ENCODE measurements around the gene SH2B2.

The SH2B2 gene

DNA sequence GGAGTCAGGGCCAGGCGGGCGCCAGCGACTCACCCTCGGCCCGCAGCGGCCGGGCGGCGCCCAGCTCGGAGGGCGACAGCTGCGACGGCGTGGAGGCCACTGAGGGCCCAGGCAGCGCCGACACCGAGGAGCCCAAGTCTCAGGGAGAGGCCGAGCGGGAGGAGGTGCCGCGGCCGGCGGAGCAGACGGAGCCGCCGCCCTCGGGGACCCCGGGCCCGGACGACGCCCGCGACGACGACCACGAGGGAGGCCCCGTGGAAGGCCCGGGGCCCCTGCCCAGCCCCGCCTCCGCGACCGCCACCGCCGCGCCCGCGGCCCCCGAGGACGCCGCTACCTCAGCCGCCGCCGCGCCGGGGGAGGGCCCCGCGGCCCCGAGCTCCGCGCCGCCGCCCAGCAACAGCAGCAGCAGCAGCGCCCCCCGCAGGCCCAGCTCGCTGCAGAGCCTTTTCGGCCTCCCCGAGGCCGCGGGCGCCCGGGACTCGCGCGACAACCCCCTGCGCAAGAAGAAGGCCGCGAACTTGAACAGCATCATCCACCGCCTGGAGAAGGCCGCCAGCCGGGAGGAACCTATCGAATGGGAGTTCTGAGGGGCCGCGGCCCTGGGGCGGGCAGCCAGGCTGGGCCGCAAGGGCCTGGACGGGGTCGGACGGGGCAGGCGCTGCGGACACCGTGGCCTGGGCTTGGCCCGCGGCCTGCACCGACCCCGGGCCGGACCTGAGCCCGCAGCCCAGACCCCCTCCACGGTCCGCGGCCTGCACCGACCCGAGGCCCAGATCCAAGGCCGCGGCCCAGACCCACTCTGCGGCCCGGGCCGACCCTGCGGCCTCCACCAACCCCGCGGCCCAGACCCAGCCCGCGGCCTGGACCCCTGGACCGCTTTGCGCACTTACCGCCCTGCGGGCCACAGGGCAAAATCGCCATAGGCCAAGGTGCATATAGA, 37.9 kb upstream of the SH2B2 start:
- no peak overlapping the region for H3K4me3 ChIP-seq (ENCODE audit: low read depth, low read length)
- TF ChIP-seq POLR2A (IDR thresholded peaks at IDR 0.05; ENCODE audit: extremely low read depth, insufficient read length) (no peak), MYC (IDR thresholded peaks at IDR 0.05; ENCODE audit: low read depth, low read length) (no peak), CTCF (IDR thresholded peaks at IDR 0.05; ENCODE audit: low read depth, low read length) (no peak)
- TF ChIP-seq, protein P1, sequence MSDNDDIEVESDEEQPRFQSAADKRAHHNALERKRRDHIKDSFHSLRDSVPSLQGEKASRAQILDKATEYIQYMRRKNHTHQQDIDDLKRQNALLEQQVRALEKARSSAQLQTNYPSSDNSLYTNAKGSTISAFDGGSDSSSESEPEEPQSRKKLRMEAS (IDR thresholded peaks at IDR 0.05; ENCODE audit: low read depth, low read length): no peak
- DNase-seq (ENCODE audit: low read depth): no peak

GRCh38 chr7:102251531-102252365, 34.9 kb upstream of the SH2B2 start:
- TF ChIP-seq POLR2A (IDR thresholded peaks at IDR 0.05; ENCODE audit: extremely low read depth, insufficient read length) (no peak), MYC (IDR thresholded peaks at IDR 0.05; ENCODE audit: low read depth, low read length) (no peak), CTCF (IDR thresholded peaks at IDR 0.05; ENCODE audit: low read depth, low read length) (no peak)
- TF ChIP-seq, protein P1 (IDR thresholded peaks at IDR 0.05; ENCODE audit: low read depth, low read length): no peak
- H3K4me3 ChIP-seq (ENCODE audit: low read depth, low read length): no peak overlapping the region
- DNase-seq (ENCODE audit: low read depth): no peak

DNA sequence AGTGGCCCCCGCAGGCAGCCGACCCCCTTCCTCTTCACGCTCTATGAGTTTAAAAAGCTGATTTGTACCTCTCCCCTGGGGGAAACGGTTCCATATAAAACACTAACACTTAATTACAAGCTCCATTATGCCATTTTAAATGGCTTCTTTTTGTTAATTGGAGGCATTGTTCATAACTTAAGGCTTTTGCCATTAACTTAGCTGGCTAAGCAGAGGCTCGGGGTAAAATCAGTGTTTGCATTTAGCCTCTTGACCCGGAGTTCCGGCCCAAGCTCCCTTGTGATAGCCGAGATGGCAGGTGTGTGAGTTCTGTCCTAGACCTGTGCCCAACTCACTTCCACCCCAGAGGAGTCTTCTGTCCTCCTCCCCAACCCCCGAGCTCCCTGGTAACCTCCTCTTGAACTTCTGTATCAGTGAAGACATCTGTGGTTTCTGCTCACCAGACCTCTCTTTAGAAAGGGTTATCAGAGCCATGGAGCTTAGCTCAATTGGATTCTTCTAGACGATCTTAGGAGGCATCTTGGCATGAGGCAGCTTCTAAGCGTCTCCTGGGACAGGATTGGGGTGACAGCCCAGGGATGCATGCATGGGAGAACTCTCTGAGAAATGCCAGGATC, 34.2 kb upstream of the SH2B2 start:
- no peak overlapping the region for H3K4me3 ChIP-seq (ENCODE audit: low read depth, low read length)
- DNase-seq (ENCODE audit: low read depth): no peak
- no peak for TF ChIP-seq MYC (IDR thresholded peaks at IDR 0.05; ENCODE audit: low read depth, low read length)
- TF ChIP-seq, protein P1 (IDR thresholded peaks at IDR 0.05; ENCODE audit: low read depth, low read length): no peak
- no peak for TF ChIP-seq CTCF (IDR thresholded peaks at IDR 0.05; ENCODE audit: low read depth, low read length)
- TF ChIP-seq POLR2A (IDR thresholded peaks at IDR 0.05; ENCODE audit: extremely low read depth, insufficient read length): no peak

DNA sequence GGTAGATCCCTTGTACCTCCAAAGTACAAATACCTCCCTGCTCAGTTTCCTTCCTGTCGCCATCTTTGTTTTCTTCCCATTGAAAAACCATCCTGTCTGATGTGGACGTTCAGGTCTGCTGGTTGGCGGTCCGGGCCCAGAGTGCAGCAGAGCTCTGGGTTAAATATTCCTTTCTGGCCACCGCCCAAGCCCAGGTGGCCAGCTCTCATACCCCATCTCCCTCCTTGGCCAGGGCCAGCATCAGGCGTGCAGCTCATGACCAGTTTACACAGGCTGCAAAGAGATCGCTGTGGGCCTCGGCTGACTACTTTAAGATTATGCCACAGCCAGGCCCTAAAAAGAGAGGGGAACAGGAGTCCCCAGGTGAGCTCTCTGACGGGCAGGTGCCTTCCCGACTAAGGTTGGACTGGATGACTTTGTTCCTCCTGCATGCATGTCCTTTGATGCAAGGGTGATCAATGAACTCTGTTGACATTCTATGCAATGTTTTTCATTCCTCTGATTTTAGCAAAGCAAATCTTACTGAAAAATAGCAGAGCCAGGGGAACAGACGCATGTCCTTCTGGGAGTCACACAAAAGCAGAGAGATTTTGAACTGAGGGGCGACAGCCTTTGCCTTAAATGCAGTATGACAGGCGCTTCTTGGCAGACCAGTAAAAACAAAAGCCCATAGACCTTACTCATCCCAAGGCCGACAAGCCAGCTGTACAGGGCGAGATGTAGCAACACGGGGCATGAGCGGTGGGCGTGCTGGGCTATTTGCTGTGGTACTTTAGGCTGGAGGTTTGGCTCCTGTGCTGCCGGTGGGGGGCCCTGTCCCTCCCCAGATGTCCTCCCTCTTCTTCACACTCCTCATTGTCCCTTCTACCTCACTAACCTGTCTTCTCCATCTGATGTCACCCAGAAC, 33.3 kb upstream of the SH2B2 start:
- TF ChIP-seq POLR2A (IDR thresholded peaks at IDR 0.05; ENCODE audit: extremely low read depth, insufficient read length) (no peak), MYC (IDR thresholded peaks at IDR 0.05; ENCODE audit: low read depth, low read length) (no peak), CTCF (IDR thresholded peaks at IDR 0.05; ENCODE audit: low read depth, low read length) (no peak)
- TF ChIP-seq, protein P1 (IDR thresholded peaks at IDR 0.05; ENCODE audit: low read depth, low read length): no peak
- DNase-seq (ENCODE audit: low read depth): no peak
- H3K4me3 ChIP-seq (ENCODE audit: low read depth, low read length): no peak overlapping the region

DNA sequence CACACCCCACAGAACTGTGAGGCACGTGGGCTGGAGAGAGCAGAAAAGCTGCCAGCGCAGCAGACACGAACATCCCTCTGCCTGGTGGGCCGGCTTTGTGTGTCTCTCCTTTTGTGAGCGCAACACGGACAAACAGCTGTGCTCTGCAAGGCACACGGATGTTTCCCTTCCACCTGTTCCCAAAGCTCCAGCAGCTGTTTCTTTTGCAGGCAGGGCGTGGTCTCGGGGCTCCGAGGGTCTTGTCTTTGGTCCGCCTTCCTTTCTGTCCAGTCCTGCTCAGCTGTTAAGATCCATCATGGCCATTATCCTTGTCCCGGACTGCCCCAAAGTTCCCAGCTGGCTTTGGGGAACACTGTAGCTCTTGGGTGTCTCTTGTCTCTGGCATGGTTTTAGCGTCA, 32.7 kb upstream of the SH2B2 start:
- H3K4me3 ChIP-seq (ENCODE audit: low read depth, low read length): no peak overlapping the region
- no peak for DNase-seq (ENCODE audit: low read depth)
- TF ChIP-seq, protein P1 (IDR thresholded peaks at IDR 0.05; ENCODE audit: low read depth, low read length): no peak
- TF ChIP-seq MYC (IDR thresholded peaks at IDR 0.05; ENCODE audit: low read depth, low read length) (no peak), POLR2A (IDR thresholded peaks at IDR 0.05; ENCODE audit: extremely low read depth, insufficient read length) (no peak), CTCF (IDR thresholded peaks at IDR 0.05; ENCODE audit: low read depth, low read length) (no peak)

Measured in NB4 (cell line).